ENCODE data around the gene TOR2A.

GRCh38 chr9:127761491-127761956, 26.4 kb upstream of the TOR2A start:
- TF ChIP-seq CTCF (IDR thresholded peaks at IDR 0.05; ENCODE audit: poor library complexity) (no peak), EZH2phosphoT487 (IDR thresholded peaks at IDR 0.05; ENCODE audit: low read depth, severe bottlenecking, unreplicated experiment) (no peak)

Data from hepatocyte (in vitro differentiated cells).